ENCODE results near the gene LRG1. TPM values are rescaled to one million over a fixed set of nuclear protein-coding genes. Genes with fewer than 3 reads are reported as not detected.

LRG1 gene
- total and polyA plus RNA-seq, 2 of the 13 experiments (the other 11 are each of a cell fraction or from before 2014, with no cell fraction given) = 12.0 to 39.3 TPM

- Histone ChIP-seq H3K4me3 (replicated peaks in 1 of 3; ENCODE audit: insufficient read depth in 1 of 3, low read depth in 2 of 3, low read length in 3 of 3) (no peak overlapping the region), H3K27ac (ENCODE audit: extremely low read length, insufficient read depth, low read length) (no peak overlapping the region), H3K9me3 (ENCODE audit: low read length) (no peaks in the 10 kb centered on the region), H3K9ac (ENCODE audit: insufficient read depth, low read depth, low read length) (no peak overlapping the region), H3K4me2 (ENCODE audit: low read depth, low read length) (peak overlapping the region; percentile 12; the same call in 1 of the 2 replicates), H3K27me3 (ENCODE audit: control insufficient read depth in 1 of 2, insufficient read depth in 2 of 2, low read length in 2 of 2) (no peaks in the 10 kb centered on the region; a peak in 1 of 5 replicates), H3K36me3 (replicated peaks in 1 of 2; ENCODE audit: control insufficient read depth in 1 of 2, insufficient read depth in 2 of 2, low read length in 2 of 2) (no peaks in the 10 kb centered on the region), H4K20me1 (ENCODE audit: insufficient read depth, low read length) (no peaks in the 10 kb centered on the region), H3K79me2 (ENCODE audit: insufficient read depth, low read length) (no peaks in the 10 kb centered on the region), H3K4me1 (ENCODE audit: insufficient read depth, low read length) (peaks cover 40% of the 10 kb centered on the region), H2AFZ (ENCODE audit: low read length) (no peak overlapping the region)
- POLR2A ChIA-PET = interaction anchor here (2.0 kb wide), 1 partner anchor 9 kb away, joined by 4 read pairs; the partner anchor contains the start of gene LRG1
- BruUV-seq (replicated peaks) = no TSS peak
- DNase-seq (ENCODE audit: low spot score) (no peak), FAIRE-seq (no peak), ATAC-seq (no peak)
- CTCF ChIA-PET (ENCODE audit: low intra/inter-chr PET ratio, low total read pairs) = no interaction called here
- in situ Hi-C loops (cut with HindIII; ENCODE audit: extremely low pct_ligation_motif_present, low pct_unique_long_range_greater_than_20kb) (no loop called here), intact Hi-C loops (cut with micrococcal nuclease; ENCODE audit: unreplicated experiment) (no loop called here)
- 58% methylated on average over 11 of the region's 14 CpGs for WGBS (ENCODE audit: low lambda C conversion rate)
- TF ChIP-seq ZNF687 (CRISPR knock-in tag; IDR thresholded peaks at IDR 0.05) (0 out of 2 replicates have a peak, but pooled peaks have one; percentile 16), NCOA5 (CRISPR knock-in tag; IDR thresholded peaks at IDR 0.05) (no peak), ZNF569 (CRISPR knock-in tag; IDR thresholded peaks at IDR 0.05; ENCODE audit: borderline replicate concordance) (no peak), ZNF468 (CRISPR knock-in tag; IDR thresholded peaks at IDR 0.05) (no peak), HNRNPL (IDR thresholded peaks at IDR 0.05; ENCODE audit: low read depth, low read length) (0 out of 2 replicates have a peak, but pooled peaks have one; percentile 36), ZBTB4 (CRISPR knock-in tag; IDR thresholded peaks at IDR 0.05; ENCODE audit: borderline replicate concordance) (no peak), ZNF646 (CRISPR knock-in tag; IDR thresholded peaks at IDR 0.05) (no peak)
These were observed 9.8 kb downstream of the LRG1 start for GRCh38 chr19:4529924-4530522.
